ENCODE results near the gene SLFN5.

Gene SLFN5

GRCh38 chr17:35235289-35235688, 7.6 kb upstream of the SLFN5 start:
- Histone ChIP-seq H3K4me2 (ENCODE audit: insufficient read depth, low read length, poor library complexity, severe bottlenecking) (no peak overlapping the region), H4K91ac (ENCODE audit: low read depth, low read length, poor library complexity) (no peak overlapping the region), H3K23ac (ENCODE audit: low read depth, low read length, poor library complexity) (no peak overlapping the region), H3K9ac (ENCODE audit: low read depth, low read length, poor library complexity) (no peak overlapping the region), H3K27me3 (ENCODE audit: control insufficient read depth in 3 of 3, insufficient read depth in 3 of 3, low read depth in 1 of 3, low read length in 3 of 3) (peaks cover 0 to 15% (median 2%) of the 10 kb centered on the region in 3 experiments), H3K4me3 (ENCODE audit: low read length in 2 of 2) (no peak overlapping the region), H3K9me3 (replicated peaks in 1 of 2; ENCODE audit: control insufficient read depth in 2 of 2, insufficient read depth in 1 of 2, low read depth in 1 of 2, low read length in 2 of 2) (no peaks in the 10 kb centered on the region), H4K8ac (ENCODE audit: low read depth, low read length) (no peak overlapping the region), H2BK120ac (ENCODE audit: low read depth, low read length) (no peak overlapping the region), H2BK15ac (ENCODE audit: low read length) (no peak overlapping the region), H3K36me3 (replicated peaks in 1 of 2; ENCODE audit: control insufficient read depth in 2 of 2, insufficient read depth in 2 of 2, low read length in 2 of 2) (no peaks in the 10 kb centered on the region), H3K4me1 (ENCODE audit: control insufficient read depth in 2 of 2, insufficient read depth in 1 of 2, low read depth in 1 of 2, low read length in 2 of 2) (no peaks in the 10 kb centered on the region), H3K27ac (replicated peaks; ENCODE audit: low read length) (no peak overlapping the region), H2AFZ (ENCODE audit: low read length) (no peak overlapping the region), H2BK12ac (ENCODE audit: low read length) (no peak overlapping the region), H3K4ac (ENCODE audit: low read length) (no peak overlapping the region), H2AK5ac (ENCODE audit: low read depth, low read length) (no peak overlapping the region), H3K14ac (ENCODE audit: low read length) (no peak overlapping the region), H3K18ac (ENCODE audit: low read length) (no peak overlapping the region), H3K79me1 (ENCODE audit: low read depth, low read length) (no peaks in the 10 kb centered on the region), H2BK5ac (ENCODE audit: low read length) (no peak overlapping the region)
- no CpG with 5 or more reads among the region's 3 CpGs for WGBS, 2 donors (ENCODE audit: extremely low coverage in 2 of 2, insufficient read length in 2 of 2, insufficient replicate concordance in 1 of 2)
- no peak for DNase-seq (ENCODE audit: low spot score)

DNA sequence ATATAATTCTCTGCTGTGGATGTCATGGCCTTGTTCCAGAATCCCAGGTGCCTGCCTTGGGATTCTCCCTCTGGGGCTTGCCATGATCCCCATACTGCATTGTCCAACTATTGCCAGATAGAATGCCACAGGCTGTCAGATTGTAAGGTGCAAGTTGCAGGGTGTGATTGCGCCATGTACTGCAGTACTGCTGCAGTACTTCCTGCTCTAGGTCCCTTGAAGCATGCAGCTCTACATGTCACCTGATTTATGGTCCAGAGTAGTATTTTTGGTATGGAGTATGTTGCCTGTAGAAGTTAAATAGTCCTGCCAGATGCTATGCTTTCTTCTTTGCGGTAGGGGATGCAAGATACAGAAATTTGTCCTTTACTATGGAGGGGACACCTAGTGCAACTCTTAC, 7.0 kb upstream of the SLFN5 start:
- no peak overlapping the region for H4K91ac ChIP-seq (ENCODE audit: low read depth, low read length, poor library complexity)
- no peak overlapping the region for H3K23ac ChIP-seq (ENCODE audit: low read depth, low read length, poor library complexity)
- no peaks in the 10 kb centered on the region for H3K4me1 ChIP-seq (ENCODE audit: control insufficient read depth in 2 of 2, insufficient read depth in 1 of 2, low read depth in 1 of 2, low read length in 2 of 2)
- H3K79me1 ChIP-seq (ENCODE audit: low read depth, low read length): no peaks in the 10 kb centered on the region
- H3K36me3 ChIP-seq (replicated peaks in 1 of 2; ENCODE audit: control insufficient read depth in 2 of 2, insufficient read depth in 2 of 2, low read length in 2 of 2): no peaks in the 10 kb centered on the region
- no peak overlapping the region for H3K9ac ChIP-seq (ENCODE audit: low read depth, low read length, poor library complexity)
- no peak overlapping the region for H2AK5ac ChIP-seq (ENCODE audit: low read depth, low read length)
- no peak overlapping the region for H3K4ac ChIP-seq (ENCODE audit: low read length)
- H4K8ac ChIP-seq (ENCODE audit: low read depth, low read length): no peak overlapping the region
- WGBS, 2 donors (ENCODE audit: extremely low coverage in 2 of 2, insufficient read length in 2 of 2, insufficient replicate concordance in 1 of 2): no CpG with 5 or more reads among the region's 2 CpGs
- no peak overlapping the region for H3K14ac ChIP-seq (ENCODE audit: low read length)
- no peak for DNase-seq (ENCODE audit: low spot score)
- no peaks in the 10 kb centered on the region for H3K9me3 ChIP-seq (replicated peaks in 1 of 2; ENCODE audit: control insufficient read depth in 2 of 2, insufficient read depth in 1 of 2, low read depth in 1 of 2, low read length in 2 of 2)
- no peak overlapping the region for H2BK15ac ChIP-seq (ENCODE audit: low read length)
- no peak overlapping the region for H3K18ac ChIP-seq (ENCODE audit: low read length)
- H2BK5ac ChIP-seq (ENCODE audit: low read length): no peak overlapping the region
- no peak overlapping the region for H2BK12ac ChIP-seq (ENCODE audit: low read length)
- no peak overlapping the region for H2BK120ac ChIP-seq (ENCODE audit: low read depth, low read length)
- H2AFZ ChIP-seq (ENCODE audit: low read length): no peak overlapping the region
- no peak overlapping the region for H3K4me2 ChIP-seq (ENCODE audit: insufficient read depth, low read length, poor library complexity, severe bottlenecking)
- no peak overlapping the region for H3K4me3 ChIP-seq (ENCODE audit: low read length in 2 of 2)
- no peak overlapping the region for H3K27ac ChIP-seq (replicated peaks; ENCODE audit: low read length)
- peaks cover 0 to 15% (median 2%) of the 10 kb centered on the region in 3 experiments for H3K27me3 ChIP-seq (ENCODE audit: control insufficient read depth in 3 of 3, insufficient read depth in 3 of 3, low read depth in 1 of 3, low read length in 3 of 3)

DNA sequence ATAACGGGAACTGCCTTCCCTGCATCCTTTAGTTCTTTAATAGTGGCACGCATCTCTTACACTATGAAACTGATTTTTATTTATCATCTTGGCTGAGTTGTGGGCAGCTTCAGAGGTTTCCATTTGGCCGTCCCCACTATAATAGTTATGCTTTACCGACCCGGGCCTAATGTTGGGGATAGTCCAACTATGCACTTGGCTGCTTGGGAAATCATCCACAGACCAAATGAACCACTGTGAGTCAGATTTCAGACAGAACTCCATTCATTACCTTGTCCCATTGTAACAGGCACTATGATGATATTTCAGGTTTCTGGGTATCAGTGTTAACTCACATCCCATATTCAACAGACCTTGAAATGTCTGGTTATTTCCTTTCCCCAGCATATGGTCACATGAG, 6.1 kb upstream of the SLFN5 start:
- Histone ChIP-seq H3K4me3 (ENCODE audit: low read length in 2 of 2) (no peak overlapping the region), H3K27me3 (ENCODE audit: control insufficient read depth in 3 of 3, insufficient read depth in 3 of 3, low read depth in 1 of 3, low read length in 3 of 3) (peaks cover 0 to 10% (median 2%) of the 10 kb centered on the region in 3 experiments), H3K18ac (ENCODE audit: low read length) (no peak overlapping the region), H3K4me2 (ENCODE audit: insufficient read depth, low read length, poor library complexity, severe bottlenecking) (no peak overlapping the region), H3K14ac (ENCODE audit: low read length) (no peak overlapping the region), H3K4me1 (ENCODE audit: control insufficient read depth in 2 of 2, insufficient read depth in 1 of 2, low read depth in 1 of 2, low read length in 2 of 2) (no peaks in the 10 kb centered on the region), H4K8ac (ENCODE audit: low read depth, low read length) (no peak overlapping the region), H3K36me3 (replicated peaks in 1 of 2; ENCODE audit: control insufficient read depth in 2 of 2, insufficient read depth in 2 of 2, low read length in 2 of 2) (no peaks in the 10 kb centered on the region), H3K4ac (ENCODE audit: low read length) (no peak overlapping the region), H2BK15ac (ENCODE audit: low read length) (no peak overlapping the region), H3K27ac (replicated peaks; ENCODE audit: low read length) (no peak overlapping the region), H3K23ac (ENCODE audit: low read depth, low read length, poor library complexity) (no peak overlapping the region), H2AFZ (ENCODE audit: low read length) (no peak overlapping the region), H3K79me1 (ENCODE audit: low read depth, low read length) (no peaks in the 10 kb centered on the region), H3K9ac (ENCODE audit: low read depth, low read length, poor library complexity) (no peak overlapping the region), H2AK5ac (ENCODE audit: low read depth, low read length) (no peak overlapping the region), H4K91ac (ENCODE audit: low read depth, low read length, poor library complexity) (no peak overlapping the region), H2BK12ac (ENCODE audit: low read length) (no peak overlapping the region), H2BK120ac (ENCODE audit: low read depth, low read length) (no peak overlapping the region), H3K9me3 (replicated peaks in 1 of 2; ENCODE audit: control insufficient read depth in 2 of 2, insufficient read depth in 1 of 2, low read depth in 1 of 2, low read length in 2 of 2) (no peaks in the 10 kb centered on the region), H2BK5ac (ENCODE audit: low read length) (no peak overlapping the region)
- no peak for DNase-seq (ENCODE audit: low spot score)
- no CpG with 5 or more reads among the region's 5 CpGs for WGBS, 2 donors (ENCODE audit: extremely low coverage in 2 of 2, insufficient read length in 2 of 2, insufficient replicate concordance in 1 of 2)

GRCh38 chr17:35238821-35239220, 4.1 kb upstream of the SLFN5 start:
- DNase-seq (ENCODE audit: low spot score): no peak
- no CpG with 5 or more reads among the region's 2 CpGs for WGBS, 2 donors (ENCODE audit: extremely low coverage in 2 of 2, insufficient read length in 2 of 2, insufficient replicate concordance in 1 of 2)

More at GRCh38 chr17:35238821-35239220, 4.1 kb upstream of the SLFN5 start:
- H3K4me2 ChIP-seq (ENCODE audit: insufficient read depth, low read length, poor library complexity, severe bottlenecking): no peak overlapping the region
- peaks cover 3 to 4% of the 10 kb centered on the region in 2 donors for H3K4me1 ChIP-seq (ENCODE audit: control insufficient read depth in 2 of 2, insufficient read depth in 1 of 2, low read depth in 1 of 2, low read length in 2 of 2)
- H3K23ac ChIP-seq (ENCODE audit: low read depth, low read length, poor library complexity): no peak overlapping the region
- H3K18ac ChIP-seq (ENCODE audit: low read length): no peak overlapping the region
- H3K27ac ChIP-seq (replicated peaks; ENCODE audit: low read length): no peak overlapping the region
- no peak overlapping the region for H2BK5ac ChIP-seq (ENCODE audit: low read length)
- H4K91ac ChIP-seq (ENCODE audit: low read depth, low read length, poor library complexity): no peak overlapping the region
- H3K27me3 ChIP-seq (ENCODE audit: control insufficient read depth in 3 of 3, insufficient read depth in 3 of 3, low read depth in 1 of 3, low read length in 3 of 3): peaks cover 0 to 2% (median 0%) of the 10 kb centered on the region in 3 experiments
- H2BK15ac ChIP-seq (ENCODE audit: low read length): no peak overlapping the region
- no peaks in the 10 kb centered on the region for H3K36me3 ChIP-seq (replicated peaks in 1 of 2; ENCODE audit: control insufficient read depth in 2 of 2, insufficient read depth in 2 of 2, low read length in 2 of 2)
- H3K4ac ChIP-seq (ENCODE audit: low read length): no peak overlapping the region
- no peak overlapping the region for H2AFZ ChIP-seq (ENCODE audit: low read length)
- no peaks in the 10 kb centered on the region for H3K9me3 ChIP-seq (replicated peaks in 1 of 2; ENCODE audit: control insufficient read depth in 2 of 2, insufficient read depth in 1 of 2, low read depth in 1 of 2, low read length in 2 of 2)
- no peak overlapping the region for H2BK12ac ChIP-seq (ENCODE audit: low read length)
- no peak overlapping the region for H4K8ac ChIP-seq (ENCODE audit: low read depth, low read length)
- H3K79me1 ChIP-seq (ENCODE audit: low read depth, low read length): no peaks in the 10 kb centered on the region
- H3K4me3 ChIP-seq (ENCODE audit: low read length in 2 of 2): no peak overlapping the region
- no peak overlapping the region for H3K14ac ChIP-seq (ENCODE audit: low read length)
- no peak overlapping the region for H2BK120ac ChIP-seq (ENCODE audit: low read depth, low read length)
- no peak overlapping the region for H3K9ac ChIP-seq (ENCODE audit: low read depth, low read length, poor library complexity)
- H2AK5ac ChIP-seq (ENCODE audit: low read depth, low read length): no peak overlapping the region
